ENCODE results near the gene GRIK5. TPM values are rescaled to one million over a fixed set of nuclear protein-coding genes. Genes with fewer than 3 reads are reported as not detected.
A peak's percentile ranks its signal among the peaks of the same experiment; 100 is the strongest.

The GRIK5 gene
- total RNA-seq, 2 donors from 2014 or later, result 2.1 to 5.9 TPM

DNA sequence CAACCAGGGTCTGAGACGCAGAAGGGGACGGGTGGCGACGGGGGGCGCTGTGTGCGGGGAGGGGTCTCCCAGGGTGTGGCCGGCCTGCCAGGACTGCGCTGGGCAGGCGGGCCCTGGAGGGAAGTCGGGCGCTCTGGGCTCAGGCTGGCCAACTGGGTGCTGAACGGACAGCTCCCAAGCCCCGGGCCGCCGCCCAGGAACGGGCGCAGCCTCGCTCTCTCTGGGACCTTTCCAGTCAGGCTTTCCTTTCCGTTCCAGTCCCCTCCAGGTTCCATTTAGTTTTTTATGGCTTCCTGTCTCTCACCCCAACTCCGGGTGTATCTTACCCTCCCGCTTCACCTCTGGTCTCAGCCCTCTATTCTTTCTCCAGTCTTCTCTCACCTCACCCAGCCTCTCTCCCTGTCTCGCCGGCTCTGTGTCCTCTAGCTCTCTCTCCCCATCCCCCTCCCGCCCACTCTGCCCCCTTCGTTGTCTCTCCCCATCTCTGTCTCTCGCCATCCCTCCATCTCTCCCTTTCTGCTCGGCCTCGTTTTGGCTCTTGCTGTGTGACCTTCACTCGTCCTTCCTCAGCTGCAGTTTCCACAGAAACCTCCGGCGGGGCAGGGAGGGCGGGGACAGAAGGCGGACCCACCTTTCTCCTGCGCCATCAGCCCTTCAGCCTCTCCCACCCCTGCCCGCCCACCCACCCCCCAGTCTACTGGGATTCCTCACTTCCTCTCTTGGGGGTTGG, 72.7 kb downstream of the GRIK5 start:
- Histone ChIP-seq H3K27me3 (peaks cover 0 to 27% of the 10 kb centered on the region in 2 donors), H3K27ac (no peak overlapping the region), H3K4me3 (no peak overlapping the region), H3K9me3 (no peaks in the 10 kb centered on the region), H3K4me1 (peaks cover 15% of the 10 kb centered on the region), H3K36me3 (replicated peaks in 1 of 2; ENCODE audit: insufficient read depth in 1 of 2, low read depth in 2 of 2) (no peaks in the 10 kb centered on the region)
- DNase-seq, result peak; percentile 28 to 56 (median 47)
- peak; percentile 73 for ATAC-seq
- TF ChIP-seq POLR2A (IDR thresholded peaks at IDR 0.05) (no peak), CTCF (IDR thresholded peaks at IDR 0.05) (no peak)
- intact Hi-C loops (cut with DNase I), result no loop called here
- WGBS, 2 donors, result 1 to 2% methylated on average over 24 to 31 of the region's 35 CpGs

DNA sequence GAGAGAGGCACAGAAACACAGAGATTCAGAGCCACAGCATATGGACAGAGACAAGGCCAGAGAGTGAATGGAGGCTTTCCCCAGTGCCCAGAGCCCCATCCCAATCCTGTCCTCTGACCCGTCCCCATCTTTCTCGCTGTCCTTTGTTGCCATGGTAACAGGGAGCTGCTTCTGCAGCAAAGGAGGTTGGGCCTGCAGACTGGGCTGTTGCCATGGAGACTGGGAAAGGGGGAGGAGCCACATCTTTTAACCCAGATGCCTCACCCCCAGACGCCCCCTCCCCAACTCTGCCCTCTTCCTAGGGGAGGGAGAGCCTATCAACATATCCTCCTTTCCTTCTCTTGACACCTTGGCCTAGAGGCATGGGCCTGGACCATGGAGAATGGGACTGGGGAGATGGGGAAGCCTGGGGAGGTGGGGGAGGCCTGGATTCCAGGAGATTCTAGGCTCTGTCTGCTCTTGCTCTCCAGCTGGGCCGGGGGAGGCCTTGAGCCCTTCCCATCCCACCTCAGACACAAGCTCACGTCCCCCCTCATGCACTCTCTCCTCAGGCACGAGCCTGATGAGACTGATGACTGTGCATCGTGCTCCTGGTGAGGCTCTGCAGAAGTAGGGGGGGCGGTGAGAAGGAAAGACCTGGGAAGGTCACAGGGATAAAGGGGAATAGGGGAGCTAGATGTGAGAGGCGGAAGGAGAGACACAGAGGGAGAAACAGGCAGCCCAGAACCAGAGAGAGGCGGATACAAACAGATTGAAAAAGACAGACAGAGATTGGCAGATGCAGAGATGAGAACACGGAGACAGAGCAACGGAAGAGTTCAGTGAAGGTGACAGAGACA, 73.8 kb downstream of the GRIK5 start:
- H3K9me3 ChIP-seq, result no peaks in the 10 kb centered on the region
- intact Hi-C loops (cut with DNase I), result no loop called here
- H3K27ac ChIP-seq, result no peak overlapping the region
- peaks cover 15% of the 10 kb centered on the region for H3K4me1 ChIP-seq
- WGBS, 2 donors, result 29 to 40% methylated on average over 12 of the region's 12 CpGs
- H3K36me3 ChIP-seq (replicated peaks in 1 of 2; ENCODE audit: insufficient read depth in 1 of 2, low read depth in 2 of 2), result no peaks in the 10 kb centered on the region
- H3K4me3 ChIP-seq, result no peak overlapping the region
- DNase-seq, result no peak
- TF ChIP-seq CTCF (IDR thresholded peaks at IDR 0.05) (no peak), POLR2A (IDR thresholded peaks at IDR 0.05) (no peak)
- ATAC-seq, result no peak
- H3K27me3 ChIP-seq, result peaks cover 0 to 27% of the 10 kb centered on the region in 2 donors

DNA sequence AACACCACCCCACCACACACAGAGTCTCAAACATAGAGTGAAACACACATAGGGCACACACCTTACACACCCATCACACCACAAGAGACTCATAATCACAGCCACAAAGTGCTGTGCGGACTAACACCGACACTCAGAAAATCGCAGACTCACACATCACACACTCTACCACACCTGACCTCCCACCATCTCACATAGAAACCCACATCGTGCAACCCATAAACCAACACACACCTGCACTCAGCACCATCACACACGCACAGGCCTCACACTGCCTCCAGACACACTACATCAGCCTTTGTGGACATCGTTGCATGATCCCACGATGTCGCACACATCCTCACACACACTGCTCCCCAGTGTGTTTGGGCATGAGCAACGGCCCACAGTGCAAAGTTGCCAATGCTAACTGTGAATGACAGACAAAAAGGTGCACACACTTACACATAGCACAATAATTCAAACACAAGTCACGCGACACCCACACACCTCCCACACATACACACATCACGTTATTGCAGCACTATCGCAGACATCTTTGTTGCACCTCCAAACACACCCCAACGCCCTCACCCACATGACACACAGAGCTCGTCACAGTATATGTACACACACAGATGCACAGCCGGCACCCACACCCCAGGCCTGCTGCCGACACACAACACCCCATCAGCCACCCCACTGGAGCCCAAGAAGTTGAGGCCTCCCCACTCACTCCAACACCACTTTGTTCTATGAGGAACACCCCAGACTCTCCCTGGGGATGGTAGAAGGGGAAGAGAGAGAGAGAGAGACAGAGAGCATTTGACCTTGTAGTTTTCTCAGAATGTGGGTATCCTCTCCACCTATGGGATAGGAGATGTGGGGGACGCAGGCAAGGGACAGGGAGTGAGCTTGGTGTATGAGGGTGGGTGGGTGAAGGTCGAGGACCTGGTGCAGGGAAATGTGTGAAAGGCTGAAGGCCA, 74.7 kb downstream of the GRIK5 start:
- no peak for TF ChIP-seq CTCF (IDR thresholded peaks at IDR 0.05)
- TF ChIP-seq POLR2A (IDR thresholded peaks at IDR 0.05), result no peak
- Histone ChIP-seq H3K4me1 (peaks cover 15% of the 10 kb centered on the region), H3K27me3 (peaks cover 0 to 27% of the 10 kb centered on the region in 2 donors), H3K9me3 (no peaks in the 10 kb centered on the region), H3K27ac (no peak overlapping the region), H3K36me3 (replicated peaks in 1 of 2; ENCODE audit: insufficient read depth in 1 of 2, low read depth in 2 of 2) (no peaks in the 10 kb centered on the region), H3K4me3 (no peak overlapping the region)
- intact Hi-C loops (cut with DNase I), result no loop called here
- DNase-seq (no peak), ATAC-seq (no peak)
- 76 to 77% methylated on average over 19 of the region's 19 CpGs for WGBS, 2 donors

DNA sequence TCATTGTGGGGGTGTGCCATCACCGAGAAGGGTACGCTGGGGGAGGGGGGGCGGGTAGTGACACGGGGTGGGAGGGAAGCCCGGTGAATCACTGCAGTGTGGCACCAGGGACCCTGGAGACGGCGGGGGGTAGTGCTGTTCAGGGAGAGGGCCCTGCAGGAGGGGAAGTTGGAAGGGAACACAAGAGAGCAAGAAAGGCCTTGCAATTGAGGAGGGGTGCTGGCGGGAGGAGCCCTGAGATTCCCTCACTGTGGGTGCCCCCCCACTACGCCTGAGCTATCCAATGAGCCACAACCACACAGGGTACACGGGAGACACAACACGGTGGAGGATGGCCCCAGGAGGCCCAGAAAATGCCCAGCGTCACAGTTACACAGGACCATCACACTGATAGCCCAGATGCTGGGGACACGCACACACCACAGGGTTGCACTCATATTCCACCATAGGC, 75.5 kb downstream of the GRIK5 start:
- intact Hi-C loops (cut with DNase I), result no loop called here
- no peak for DNase-seq
- Histone ChIP-seq H3K9me3 (no peaks in the 10 kb centered on the region), H3K4me3 (no peak overlapping the region), H3K4me1 (peaks cover 15% of the 10 kb centered on the region), H3K36me3 (replicated peaks in 1 of 2; ENCODE audit: insufficient read depth in 1 of 2, low read depth in 2 of 2) (no peaks in the 10 kb centered on the region), H3K27ac (no peak overlapping the region), H3K27me3 (peaks cover 0 to 24% of the 10 kb centered on the region in 2 donors)
- no peak for ATAC-seq
- TF ChIP-seq POLR2A (IDR thresholded peaks at IDR 0.05) (no peak), CTCF (IDR thresholded peaks at IDR 0.05) (no peak)
- WGBS, 2 donors, result 18 to 29% methylated on average over 9 to 12 of the region's 13 CpGs
